Cardiac fibroblast (primary cell): ENCODE measurements around the gene DNAJC9.
"Not testable (repeated sequence)": the region's sequence is repeated elsewhere in the genome, so short reads cannot be mapped to it uniquely, and the experiment has no call there.

Experiments
- DNase-seq, 2 donors: peaks; one replicate each; pipeline versions ENCODE4 v3.0.0 to v3.0.0-alpha.2; 2010; ENCODE audit warnings: low read depth in 2 of 2
- H3K4me3 ChIP-seq, 2 donors: replicated peaks in 1 of 2; 1 replicate in 1 of 2; 2 replicates in 1 of 2; pipeline ENCODE4 v1.5.1; 2011; ENCODE audit warnings: low read depth in 2 of 2, low read length in 2 of 2, mild to moderate bottlenecking in 2 of 2, moderate library complexity in 1 of 2
- CTCF ChIP-seq: IDR thresholded peaks from one replicate; pipeline ENCODE4 v1.5.1; 2011; ENCODE audit warnings: low read depth, mild to moderate bottlenecking, low read length, inconsistent platforms

Gene DNAJC9

GRCh38 chr10:73263693-73264347 is 16.8 kb upstream of the DNAJC9 start:
- DNase-seq, result peak; percentile 43 to 57
- peak; percentile 52 for TF ChIP-seq CTCF
- no peak overlapping the region for H3K4me3 ChIP-seq

GRCh38 chr10:73262880-73263555 is 16.0 kb upstream of the DNAJC9 start:
- no peak for TF ChIP-seq CTCF
- no peak for DNase-seq
- H3K4me3 ChIP-seq, result no peak overlapping the region

GRCh38 chr10:73262105-73262730 is 15.2 kb upstream of the DNAJC9 start:
- no peak overlapping the region for H3K4me3 ChIP-seq
- DNase-seq, result peak; percentile 73 to 88
- no peak for TF ChIP-seq CTCF

GRCh38 chr10:73261362-73261995 is 14.4 kb upstream of the DNAJC9 start:
- no peak overlapping the region for H3K4me3 ChIP-seq
- no peak for DNase-seq
- no peak for TF ChIP-seq CTCF

GRCh38 chr10:73258612-73259011 is 11.6 kb upstream of the DNAJC9 start:
- DNase-seq, H3K4me3 ChIP-seq: not testable (repeated sequence)

GRCh38 chr10:73253225-73253555 is 6.1 kb upstream of the DNAJC9 start:
- no peak for DNase-seq
- H3K4me3 ChIP-seq, result peak overlapping the region; percentile 76 to 84
- TF ChIP-seq CTCF, result no peak

GRCh38 chr10:73252445-73253224 is 5.6 kb upstream of the DNAJC9 start, which contains the start of gene MRPS16:
TSS of gene MRPS16 (minus strand) at chr10:73252644. CDS start at chr10:73252482, 162 bp downstream.
- peak; percentile 98 for DNase-seq
- TF ChIP-seq CTCF, result no peak
- H3K4me3 ChIP-seq, result peak within 1 kb of the TSS; percentile 76 to 84
